ENCODE results near the gene SLC5A9. TPM values are rescaled to one million over a fixed set of nuclear protein-coding genes. Genes with fewer than 3 reads are reported as not detected.

SLC5A9 gene
- total and polyA plus RNA-seq, 9 of the 15 experiments (the other 6 are each of a cell fraction or from before 2014, with no cell fraction given), result not detected

- Histone ChIP-seq H3K4me2 (ENCODE audit: insufficient read depth, low read length) (no peak overlapping the region), H2AFZ (ENCODE audit: low read depth, low read length) (no peak overlapping the region), H3K27me3 (ENCODE audit: control insufficient read depth in 2 of 2, insufficient read depth in 2 of 2, low read length in 2 of 2) (no peaks in the 10 kb centered on the region), H3K36me3 (ENCODE audit: control insufficient read depth, insufficient read depth, low read length) (no peaks in the 10 kb centered on the region), H3K4me3 (no peak overlapping the region), H3K4me1 (replicated peaks in 1 of 2; ENCODE audit: control insufficient read depth in 2 of 2, insufficient read depth in 2 of 2, low read length in 2 of 2) (no peaks in the 10 kb centered on the region), H3K9ac (ENCODE audit: insufficient read depth in 1 of 2, low read depth in 2 of 2, low read length in 2 of 2) (no peak overlapping the region), H3K9me3 (replicated peaks; ENCODE audit: control insufficient read depth, insufficient read depth, low read depth, low read length) (no peaks in the 10 kb centered on the region), H4K20me1 (replicated peaks; ENCODE audit: control insufficient read depth, insufficient read depth, low read length) (no peaks in the 10 kb centered on the region), H3K9me1 (ENCODE audit: control insufficient read depth, insufficient read depth, low read length) (no peaks in the 10 kb centered on the region), H3K27ac (ENCODE audit: extremely low read depth, low read depth, low read length) (no peak overlapping the region), H3K79me2 (ENCODE audit: control insufficient read depth, insufficient read depth, low read length) (no peaks in the 10 kb centered on the region)
- in situ Hi-C loops (cut with MboI) (no loop called here), intact Hi-C loops (cut with micrococcal nuclease) (no loop called here)
- WGBS (ENCODE audit: insufficient coverage, low coverage, missing lambda C conversion rate), result 3% methylated on average over 3 of the region's 3 CpGs
- ChIA-PET CTCF (ENCODE audit: low intra/inter-chr PET ratio) (no interaction called here), POLR2A (no interaction called here)
- BruUV-seq (replicated peaks), result no TSS peak
- FAIRE-seq, result no peak
- no peak for TF ChIP-seq ZNF695 (CRISPR knock-in tag; IDR thresholded peaks at IDR 0.05)
- TF ChIP-seq SREBF1 (IDR thresholded peaks at IDR 0.05; ENCODE audit: borderline replicate concordance, low read depth, low read length), result no peak
- TF ChIP-seq MAFG (tag; conservative IDR thresholded peaks at IDR 0.05), result 0 out of 2 replicates have a peak, but pooled peaks have one; percentile 49
- TF ChIP-seq MYNN (IDR thresholded peaks at IDR 0.05), result no peak
- no peak for TF ChIP-seq MYNN (CRISPR knock-in tag; IDR thresholded peaks at IDR 0.05)
- no peak for TF ChIP-seq ZNF23 (CRISPR knock-in tag; IDR thresholded peaks at IDR 0.05)
- TF ChIP-seq SMARCC2 (IDR thresholded peaks at IDR 0.05; ENCODE audit: low read depth), result no peak
- TF ChIP-seq ZNF316 (IDR thresholded peaks at IDR 0.05), result peak; percentile 65
- TF ChIP-seq, protein P1, sequence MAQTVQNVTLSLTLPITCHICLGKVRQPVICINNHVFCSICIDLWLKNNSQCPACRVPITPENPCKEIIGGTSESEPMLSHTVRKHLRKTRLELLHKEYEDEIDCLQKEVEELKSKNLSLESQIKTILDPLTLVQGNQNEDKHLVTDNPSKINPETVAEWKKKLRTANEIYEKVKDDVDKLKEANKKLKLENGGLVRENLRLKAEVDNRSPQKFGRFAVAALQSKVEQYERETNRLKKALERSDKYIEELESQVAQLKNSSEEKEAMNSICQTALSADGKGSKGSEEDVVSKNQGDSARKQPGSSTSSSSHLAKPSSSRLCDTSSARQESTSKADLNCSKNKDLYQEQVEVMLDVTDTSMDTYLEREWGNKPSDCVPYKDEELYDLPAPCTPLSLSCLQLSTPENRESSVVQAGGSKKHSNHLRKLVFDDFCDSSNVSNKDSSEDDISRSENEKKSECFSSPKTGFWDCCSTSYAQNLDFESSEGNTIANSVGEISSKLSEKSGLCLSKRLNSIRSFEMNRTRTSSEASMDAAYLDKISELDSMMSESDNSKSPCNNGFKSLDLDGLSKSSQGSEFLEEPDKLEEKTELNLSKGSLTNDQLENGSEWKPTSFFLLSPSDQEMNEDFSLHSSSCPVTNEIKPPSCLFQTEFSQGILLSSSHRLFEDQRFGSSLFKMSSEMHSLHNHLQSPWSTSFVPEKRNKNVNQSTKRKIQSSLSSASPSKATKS (CRISPR knock-in tag; IDR thresholded peaks at IDR 0.05), result no peak
- TF ChIP-seq C11orf30 (IDR thresholded peaks at IDR 0.05; ENCODE audit: low read depth), result peak; percentile 40; the same call in 1 of the 2 replicates
- TF ChIP-seq, protein P2, sequence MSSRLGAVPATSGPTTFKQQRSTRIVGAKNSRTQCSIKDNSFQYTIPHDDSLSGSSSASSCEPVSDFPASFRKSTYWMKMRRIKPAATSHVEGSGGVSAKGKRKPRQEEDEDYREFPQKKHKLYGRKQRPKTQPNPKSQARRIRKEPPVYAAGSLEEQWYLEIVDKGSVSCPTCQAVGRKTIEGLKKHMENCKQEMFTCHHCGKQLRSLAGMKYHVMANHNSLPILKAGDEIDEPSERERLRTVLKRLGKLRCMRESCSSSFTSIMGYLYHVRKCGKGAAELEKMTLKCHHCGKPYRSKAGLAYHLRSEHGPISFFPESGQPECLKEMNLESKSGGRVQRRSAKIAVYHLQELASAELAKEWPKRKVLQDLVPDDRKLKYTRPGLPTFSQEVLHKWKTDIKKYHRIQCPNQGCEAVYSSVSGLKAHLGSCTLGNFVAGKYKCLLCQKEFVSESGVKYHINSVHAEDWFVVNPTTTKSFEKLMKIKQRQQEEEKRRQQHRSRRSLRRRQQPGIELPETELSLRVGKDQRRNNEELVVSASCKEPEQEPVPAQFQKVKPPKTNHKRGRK (tag; IDR thresholded peaks at IDR 0.05), result no peak
- no peak for TF ChIP-seq MNT (conservative IDR thresholded peaks at IDR 0.05)
- TF ChIP-seq JUNB (CRISPR knock-in tag; conservative IDR thresholded peaks at IDR 0.05), result no peak
- TF ChIP-seq ETV1 (tag; conservative IDR thresholded peaks at IDR 0.05; ENCODE audit: low read depth), result no peak
- no peak for DNase-seq (ENCODE audit: extremely low read depth in 1 of 4, low spot score in 3 of 4)
- ATAC-seq, result no peak
These were observed 23.5 kb upstream of the SLC5A9 start for GRCh38 chr1:48198970-48199369.
